PC-3 (cell line): ENCODE measurements around the gene CCNQ. TPM values are rescaled to one million over a fixed set of nuclear protein-coding genes. Genes with fewer than 3 reads are reported as not detected.

ENCODE experiments used
- ATAC-seq: fragments of 200-7000 bp; cut with Tn5 transposase; 2 replicates; pipeline ENCODE4 v1.9.1; 2020; ENCODE audit warnings: mild to moderate bottlenecking, moderate library complexity
- BruUV-seq: library from RNA; stranded (reverse); fragments of 400-500 nt; replicated peaks from 2 replicates; lab custom pipeline; 2021; lab: Mats Ljungman, UMichigan
- CTCF ChIA-PET: fragments of 300-600 bp; sonication (Branson Sonifier 250); formaldehyde crosslinking; loops from one replicate; lab custom pipeline; 2022; ENCODE audit warnings: antibody characterized with exemption; lab: Charles Lee
- POLR2A ChIA-PET: fragments of 300-600 bp; sonication (Branson Sonifier 250); formaldehyde crosslinking; loops from one replicate; lab custom pipeline; 2022; ENCODE audit warnings: antibody characterized with exemption; ENCODE audit not compliant: unreplicated experiment; lab: Charles Lee
- DNase-seq: peaks from one replicate; pipeline ENCODE4 v3.0.0-alpha.2; 2015
- H2AFZ ChIP-seq: fragments of 300-600 bp; sonication (generic); 2 replicates; pipeline ENCODE4 v1.6.0; 2016; ENCODE audit warnings: antibody characterized with exemption, low read length
- H3F3A ChIP-seq: fragments of 300-600 bp; sonication (generic); one replicate; pipeline ENCODE4 v1.6.0; 2017; ENCODE audit warnings: antibody characterized with exemption, low read length, control low read depth, mild to moderate bottlenecking; ENCODE audit not compliant: unreplicated experiment
- H3K27ac ChIP-seq: fragments of 300-600 bp; sonication (generic); 2 replicates; pipeline ENCODE4 v1.5.1; 2016; ENCODE audit warnings: mild to moderate bottlenecking, low read length
- H3K27me3 ChIP-seq: fragments of 300-600 bp; sonication (generic); 2 replicates; pipeline ENCODE4 v1.6.1; 2016; ENCODE audit warnings: low read length, mixed read lengths
- H3K36me3 ChIP-seq: fragments of 300-600 bp; sonication (generic); 2 replicates; pipeline ENCODE4 v1.6.1; 2016; ENCODE audit warnings: low read depth, mixed run types, low read length, mixed read lengths
- H3K4me1 ChIP-seq: fragments of 300-600 bp; sonication (generic); 2 replicates; pipeline ENCODE4 v1.5.1; 2016; ENCODE audit warnings: low read length; ENCODE audit not compliant: insufficient read depth
- H3K4me2 ChIP-seq: fragments of 300-600 bp; sonication (generic); 2 replicates; pipeline ENCODE4 v1.6.0; 2016; ENCODE audit warnings: low read length
- H3K4me3 ChIP-seq: fragments of 300-600 bp; sonication (generic); 2 replicates; pipeline ENCODE4 v1.5.1; 2016; ENCODE audit warnings: mild to moderate bottlenecking, low read length, mixed read lengths
- H3K79me2 ChIP-seq: fragments of 300-600 bp; sonication (generic); 2 replicates; pipeline ENCODE4 v1.6.1; 2017; ENCODE audit warnings: low read length, mixed read lengths
- H3K9ac ChIP-seq: fragments of 300-600 bp; sonication (generic); 2 replicates; pipeline ENCODE4 v1.6.0; 2016; ENCODE audit warnings: mild to moderate bottlenecking, low read length
- H3K9me2 ChIP-seq: fragments of 300-600 bp; sonication (generic); replicated peaks from 2 replicates; pipeline ENCODE4 v1.6.1; 2016; ENCODE audit warnings: mixed run types, low read length, mixed read lengths
- H3K9me3 ChIP-seq: fragments of 300-600 bp; sonication (generic); 2 replicates; pipeline ENCODE4 v1.6.1; 2016; ENCODE audit warnings: low read length, mixed read lengths
- H4K20me1 ChIP-seq: fragments of 300-600 bp; sonication (generic); 2 replicates; pipeline ENCODE4 v1.6.1; 2016; ENCODE audit warnings: low read length, mixed read lengths
- CTCF ChIP-seq: fragments of 300-600 bp; sonication (generic); conservative IDR thresholded peaks from 2 replicates; pipeline ENCODE4 v1.5.1; 2017; ENCODE audit warnings: antibody characterized with exemption, low read depth, mild to moderate bottlenecking, low read length
- EZH2 ChIP-seq: fragments of 300-600 bp; sonication (generic); IDR thresholded peaks from one replicate; pipeline ENCODE4 v1.6.1; 2017; ENCODE audit warnings: antibody characterized with exemption, mild to moderate bottlenecking, low read length; ENCODE audit not compliant: unreplicated experiment
- EZH2phosphoT487 ChIP-seq: fragments of 300-600 bp; sonication (generic); IDR thresholded peaks from 2 replicates; pipeline ENCODE4 v1.6.1; 2018; ENCODE audit warnings: mild to moderate bottlenecking, antibody characterized with exemption, low read length, borderline replicate concordance
- intact Hi-C: fragments of 100-400 bp; cut with micrococcal nuclease; formaldehyde crosslinking; loops from 2 replicates; pipeline ENCODE4 v1.9.0; 2023
- total RNA-seq: library from RNA; depleted of rRNA; stranded (reverse); fragments of >200 nt; gene quantifications from 2 replicates; pipeline ENCODE4 v1.2.3, GENCODE V29; 2014

CCNQ gene
- total RNA-seq, 1 experiment from 2014 or later = 110 TPM

DNA sequence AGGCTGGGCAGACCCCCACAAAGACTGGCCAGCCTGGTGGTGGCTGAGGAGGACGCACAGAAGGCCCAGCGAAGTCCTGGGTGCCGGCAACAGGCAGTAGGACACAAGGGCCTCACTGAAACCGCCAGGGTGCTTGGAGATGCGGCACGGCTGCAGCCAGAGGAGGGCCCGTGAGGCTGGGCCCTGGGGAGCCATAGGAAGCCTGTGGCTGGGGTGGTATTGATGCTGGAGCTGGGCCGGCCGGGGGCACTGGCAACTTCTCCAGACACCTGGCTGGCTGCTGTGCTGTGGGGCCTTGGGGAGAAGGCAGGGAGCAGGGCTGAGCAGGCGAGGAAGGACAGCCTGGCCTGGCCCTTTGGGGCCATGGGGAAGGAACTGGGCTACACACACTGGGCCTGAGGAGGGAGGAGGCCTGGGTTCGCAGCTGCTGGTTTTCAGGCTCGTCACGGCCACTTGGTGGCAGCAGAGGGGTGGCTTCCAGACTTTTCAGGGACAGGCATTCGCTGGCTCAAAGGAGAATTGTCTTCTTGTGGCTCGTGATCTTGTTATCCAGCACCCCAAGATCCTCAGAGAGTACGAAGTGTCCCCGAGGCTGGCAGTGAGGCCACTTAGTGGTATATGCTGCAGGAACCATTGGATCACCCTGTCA, 44.3 kb downstream of the CCNQ start:
- Histone ChIP-seq H2AFZ (no peak overlapping the region), H3K9me3 (no peaks in the 10 kb centered on the region), H3K27me3 (no peaks in the 10 kb centered on the region), H3K4me3 (no peak overlapping the region), H3K4me1 (no peaks in the 10 kb centered on the region), H3F3A (no peaks in the 10 kb centered on the region), H3K9me2 (no peaks in the 10 kb centered on the region), H3K36me3 (no peaks in the 10 kb centered on the region), H3K79me2 (no peaks in the 10 kb centered on the region), H3K27ac (no peak overlapping the region), H3K4me2 (no peak overlapping the region), H3K9ac (no peak overlapping the region), H4K20me1 (no peaks in the 10 kb centered on the region)
- peak; percentile 92 for ATAC-seq
- TF ChIP-seq CTCF = peak; percentile 76
- TF ChIP-seq EZH2phosphoT487 = no peak
- POLR2A ChIA-PET = no interaction called here
- peak; percentile 61 for DNase-seq
- intact Hi-C loops = loop anchor here (1.0 kb wide), 1 partner anchor 114 kb away; no protein-coding TSS in a partner anchor
- BruUV-seq = no TSS peak
- CTCF ChIA-PET = interaction anchor here (0.6 to 1.0 kb wide), 3 partner anchors 35 to 113 kb away, joined by 4 to 5 read pairs (median 4); partner anchors contain the start of gene DUSP9

- no TSS peak for BruUV-seq
- DNase-seq = no peak
These were observed 47.8 kb downstream of the CCNQ start for GRCh38 chrX:153551135-153551534.

More at GRCh38 chrX:153551135-153551534, 47.8 kb downstream of the CCNQ start:
- Histone ChIP-seq H3K36me3 (no peaks in the 10 kb centered on the region), H2AFZ (no peak overlapping the region), H3K9me2 (no peaks in the 10 kb centered on the region), H3K27me3 (no peaks in the 10 kb centered on the region), H3K79me2 (no peaks in the 10 kb centered on the region), H3K4me3 (no peak overlapping the region), H3F3A (no peaks in the 10 kb centered on the region), H3K9ac (no peak overlapping the region), H3K27ac (no peak overlapping the region), H4K20me1 (no peaks in the 10 kb centered on the region), H3K4me1 (no peaks in the 10 kb centered on the region), H3K9me3 (no peaks in the 10 kb centered on the region), H3K4me2 (no peak overlapping the region)
- POLR2A ChIA-PET = no interaction called here
- intact Hi-C loops = no loop called here
- CTCF ChIA-PET = no interaction called here
- no peak for ATAC-seq
- TF ChIP-seq CTCF (no peak), EZH2 (no peak), EZH2phosphoT487 (no peak)
